Measurements from ENCODE around the gene GPR141. TPM values are rescaled to one million over a fixed set of nuclear protein-coding genes. Genes with fewer than 3 reads are reported as not detected.

GPR141 gene
- polyA plus RNA-seq, 2 of the 4 experiments (the other 2 are of a cell fraction): 0.12 to 0.49 TPM

DNA sequence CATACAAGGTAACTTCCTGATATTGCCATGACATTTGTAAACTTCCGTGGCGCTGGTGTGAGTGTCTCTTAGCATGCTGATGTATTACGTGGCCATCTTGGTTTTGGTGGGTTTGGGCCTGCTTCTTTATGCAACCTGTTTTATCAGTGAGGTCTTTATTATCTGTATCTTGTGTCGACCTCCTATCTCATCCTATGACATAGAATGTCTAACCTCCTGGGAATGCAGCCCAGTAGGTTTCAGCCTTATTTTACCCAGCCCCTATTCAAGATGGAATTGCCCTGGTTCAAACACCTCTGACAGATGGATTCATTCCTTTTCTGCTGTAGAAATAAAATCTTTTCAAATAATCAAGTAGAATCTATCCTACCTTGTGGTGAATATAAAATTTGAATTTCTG, 23.0 kb upstream of the GPR141 start:
- POLR2A ChIA-PET: no interaction called here
- no peak for TF ChIP-seq SREBF2 (IDR thresholded peaks at IDR 0.05)
- CTCF ChIA-PET: no interaction called here
- no peak for ATAC-seq
- no peak for DNase-seq (ENCODE audit: low read depth in 1 of 2, low spot score in 1 of 2)
- Histone ChIP-seq H3K9me3 (peaks cover 4% of the 10 kb centered on the region; the same call in 1 of the 3 replicates), H3K4me3 (no peak overlapping the region), H3K4me1 (peaks cover 14% of the 10 kb centered on the region), H3K4me2 (no peak overlapping the region), H3K27ac (peak overlapping the region in 1 of 2 experiments; percentile 32; a peak in 2 of 6 replicates)
- no peak for FAIRE-seq
- WGBS (ENCODE audit: missing lambda C conversion rate): 66% methylated on average over 4 of the region's 4 CpGs

GRCh38 chr7:37663693-37664092, 19.9 kb upstream of the GPR141 start:
- TF ChIP-seq MAFK (IDR thresholded peaks at IDR 0.05; ENCODE audit: partially characterized antibody): no peak
- TF ChIP-seq RCOR1 (IDR thresholded peaks at IDR 0.05; ENCODE audit: low read depth, low read length): no peak
- TF ChIP-seq SREBF2 (IDR thresholded peaks at IDR 0.05): no peak
- TF ChIP-seq, protein P1, sequence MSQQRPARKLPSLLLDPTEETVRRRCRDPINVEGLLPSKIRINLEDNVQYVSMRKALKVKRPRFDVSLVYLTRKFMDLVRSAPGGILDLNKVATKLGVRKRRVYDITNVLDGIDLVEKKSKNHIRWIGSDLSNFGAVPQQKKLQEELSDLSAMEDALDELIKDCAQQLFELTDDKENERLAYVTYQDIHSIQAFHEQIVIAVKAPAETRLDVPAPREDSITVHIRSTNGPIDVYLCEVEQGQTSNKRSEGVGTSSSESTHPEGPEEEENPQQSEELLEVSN (IDR thresholded peaks at IDR 0.05; ENCODE audit: borderline replicate concordance, low read depth): no peak
- no peak for TF ChIP-seq CHD4 (IDR thresholded peaks at IDR 0.05; ENCODE audit: borderline replicate concordance)
- TF ChIP-seq, protein P2, sequence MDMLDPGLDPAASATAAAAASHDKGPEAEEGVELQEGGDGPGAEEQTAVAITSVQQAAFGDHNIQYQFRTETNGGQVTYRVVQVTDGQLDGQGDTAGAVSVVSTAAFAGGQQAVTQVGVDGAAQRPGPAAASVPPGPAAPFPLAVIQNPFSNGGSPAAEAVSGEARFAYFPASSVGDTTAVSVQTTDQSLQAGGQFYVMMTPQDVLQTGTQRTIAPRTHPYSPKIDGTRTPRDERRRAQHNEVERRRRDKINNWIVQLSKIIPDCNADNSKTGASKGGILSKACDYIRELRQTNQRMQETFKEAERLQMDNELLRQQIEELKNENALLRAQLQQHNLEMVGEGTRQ (IDR thresholded peaks at IDR 0.05): no peak
- TF ChIP-seq, protein P3, sequence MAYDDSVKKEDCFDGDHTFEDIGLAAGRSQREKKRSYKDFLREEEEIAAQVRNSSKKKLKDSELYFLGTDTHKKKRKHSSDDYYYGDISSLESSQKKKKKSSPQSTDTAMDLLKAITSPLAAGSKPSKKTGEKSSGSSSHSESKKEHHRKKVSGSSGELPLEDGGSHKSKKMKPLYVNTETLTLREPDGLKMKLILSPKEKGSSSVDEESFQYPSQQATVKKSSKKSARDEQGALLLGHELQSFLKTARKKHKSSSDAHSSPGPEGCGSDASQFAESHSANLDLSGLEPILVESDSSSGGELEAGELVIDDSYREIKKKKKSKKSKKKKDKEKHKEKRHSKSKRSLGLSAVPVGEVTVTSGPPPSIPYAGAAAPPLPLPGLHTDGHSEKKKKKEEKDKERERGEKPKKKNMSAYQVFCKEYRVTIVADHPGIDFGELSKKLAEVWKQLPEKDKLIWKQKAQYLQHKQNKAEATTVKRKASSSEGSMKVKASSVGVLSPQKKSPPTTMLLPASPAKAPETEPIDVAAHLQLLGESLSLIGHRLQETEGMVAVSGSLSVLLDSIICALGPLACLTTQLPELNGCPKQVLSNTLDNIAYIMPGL (CRISPR knock-in tag; IDR thresholded peaks at IDR 0.05; ENCODE audit: borderline replicate concordance): no peak
- no peak for TF ChIP-seq GATA3 (IDR thresholded peaks at IDR 0.05; ENCODE audit: borderline replicate concordance)
- TF ChIP-seq, protein P4, sequence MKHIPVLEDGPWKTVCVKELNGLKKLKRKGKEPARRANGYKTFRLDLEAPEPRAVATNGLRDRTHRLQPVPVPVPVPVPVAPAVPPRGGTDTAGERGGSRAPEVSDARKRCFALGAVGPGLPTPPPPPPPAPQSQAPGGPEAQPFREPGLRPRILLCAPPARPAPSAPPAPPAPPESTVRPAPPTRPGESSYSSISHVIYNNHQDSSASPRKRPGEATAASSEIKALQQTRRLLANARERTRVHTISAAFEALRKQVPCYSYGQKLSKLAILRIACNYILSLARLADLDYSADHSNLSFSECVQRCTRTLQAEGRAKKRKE (CRISPR knock-in tag; IDR thresholded peaks at IDR 0.05; ENCODE audit: low read depth): no peak
- no peak for TF ChIP-seq PHF8 (IDR thresholded peaks at IDR 0.05; ENCODE audit: borderline replicate concordance, low read depth)
- no peak for TF ChIP-seq CEBPB (IDR thresholded peaks at IDR 0.05)
- TF ChIP-seq CBX8 (IDR thresholded peaks at IDR 0.05): no peak
- TF ChIP-seq EHF (CRISPR knock-in tag; IDR thresholded peaks at IDR 0.05): no peak
- TF ChIP-seq POLR2A (IDR thresholded peaks at IDR 0.05; ENCODE audit: low read length): no peak
- no peak for TF ChIP-seq BHLHE40 (IDR thresholded peaks at IDR 0.05; ENCODE audit: low read depth, low read length)
- FAIRE-seq (no peak), ATAC-seq (no peak), DNase-seq (ENCODE audit: low read depth in 1 of 2, low spot score in 1 of 2) (no peak)
- Histone ChIP-seq H3K4me3 (no peak overlapping the region), H3K4me2 (no peak overlapping the region), H3K9me3 (peaks cover 11% of the 10 kb centered on the region; the same call in 2 of the 3 replicates), H3K27ac (peak overlapping the region; percentile 40 to 68; a peak in 4 of 6 replicates), H3K4me1 (peaks cover 31% of the 10 kb centered on the region)
- WGBS (ENCODE audit: missing lambda C conversion rate): 80% methylated on average over 4 of the region's 4 CpGs
- POLR2A ChIA-PET: no interaction called here
- CTCF ChIA-PET: no interaction called here

GRCh38 chr7:37665352-37666022, 18.1 kb upstream of the GPR141 start:
- peak; percentile 2; the same call in 1 of the 2 replicates for TF ChIP-seq MAX (IDR thresholded peaks at IDR 0.05)
- TF ChIP-seq HDAC2 (IDR thresholded peaks at IDR 0.05): no peak
- H3K4me2 ChIP-seq: peak overlapping the region; percentile 78
- DNase-seq (ENCODE audit: low read depth in 1 of 2, low spot score in 1 of 2): no peak
- WGBS (ENCODE audit: missing lambda C conversion rate): 39% methylated on average over 6 of the region's 6 CpGs
- peak; percentile 60 to 64 for ATAC-seq
- no peak overlapping the region for H3K4me3 ChIP-seq
- no peak for FAIRE-seq
- H3K27ac ChIP-seq: peak overlapping the region; percentile 97
- ChIA-PET POLR2A (no interaction called here), CTCF (interaction anchor here (0.5 kb wide), 1 partner anchor 66 kb away, joined by 3 read pairs; no protein-coding TSS in a partner anchor)
- peaks cover 35% of the 10 kb centered on the region for H3K4me1 ChIP-seq
- H3K9me3 ChIP-seq: peaks cover 13% of the 10 kb centered on the region; the same call in 2 of the 3 replicates
